Glutamatergic neuron (in vitro differentiated cells): ENCODE results near the gene NUP58. TPM values are rescaled to one million over a fixed set of nuclear protein-coding genes. Genes with fewer than 3 reads are reported as not detected.

ENCODE experiments used
- DNase-seq: peaks from one replicate; pipeline ENCODE4 v3.0.0; 2022
- H3K27ac Mint-ChIP-seq: one replicate; pipeline ENCODE4 v1.8.0; 2020; ENCODE audit warnings: mild to moderate bottlenecking, mixed read lengths, inconsistent platforms; ENCODE audit not compliant: unreplicated experiment
- H3K27me3 Mint-ChIP-seq: one replicate; pipeline ENCODE4 v1.8.0; 2020; ENCODE audit warnings: mild to moderate bottlenecking, moderate library complexity, mixed read lengths, inconsistent platforms; ENCODE audit not compliant: unreplicated experiment
- H3K36me3 Mint-ChIP-seq: one replicate; pipeline ENCODE4 v1.8.0; 2020; ENCODE audit warnings: mild to moderate bottlenecking, mixed read lengths, inconsistent platforms; ENCODE audit not compliant: unreplicated experiment
- H3K4me1 Mint-ChIP-seq: one replicate; pipeline ENCODE4 v1.8.0; 2020; ENCODE audit warnings: mild to moderate bottlenecking, low read depth, mixed read lengths, inconsistent platforms; ENCODE audit not compliant: unreplicated experiment
- H3K4me3 Mint-ChIP-seq: one replicate; pipeline ENCODE4 v1.8.0; 2020; ENCODE audit warnings: mild to moderate bottlenecking, mixed read lengths, inconsistent platforms; ENCODE audit not compliant: unreplicated experiment
- H3K9me3 Mint-ChIP-seq: one replicate; pipeline ENCODE4 v1.8.0; 2020; ENCODE audit warnings: mild to moderate bottlenecking, moderate library complexity, mixed read lengths, inconsistent platforms; ENCODE audit not compliant: unreplicated experiment
- total RNA-seq: library from RNA; stranded (reverse); fragmentation: NEBNext Ultra II Directional; extraction: Animal tissue kit (Norgen Biotek cat#: 25700); gene quantifications from one replicate; pipeline ENCODE4 v1.2.1, GENCODE V29; 2021; ENCODE audit not compliant: unreplicated experiment
- TF ChIP-seq, protein P1 (sequence below): fragments of 200-600 bp; sonication (generic); IDR thresholded peaks from one replicate; pipeline ENCODE4 v1.5.0; 2021; ENCODE audit not compliant: partially characterized antibody, unreplicated experiment

The NUP58 gene
- total RNA-seq, 1 donor from 2014 or later, result 94.1 TPM

GRCh38 chr13:25266706-25267105 is 34.7 kb upstream of the NUP58 start:
- Mint-ChIP-seq H3K27me3 (peaks cover 4% of the 10 kb centered on the region), H3K4me1 (peaks cover 12% of the 10 kb centered on the region), H3K4me3 (no peak overlapping the region), H3K36me3 (no peaks in the 10 kb centered on the region), H3K9me3 (no peaks in the 10 kb centered on the region), H3K27ac (no peak overlapping the region)
- no peak for DNase-seq
- TF ChIP-seq, protein P1, sequence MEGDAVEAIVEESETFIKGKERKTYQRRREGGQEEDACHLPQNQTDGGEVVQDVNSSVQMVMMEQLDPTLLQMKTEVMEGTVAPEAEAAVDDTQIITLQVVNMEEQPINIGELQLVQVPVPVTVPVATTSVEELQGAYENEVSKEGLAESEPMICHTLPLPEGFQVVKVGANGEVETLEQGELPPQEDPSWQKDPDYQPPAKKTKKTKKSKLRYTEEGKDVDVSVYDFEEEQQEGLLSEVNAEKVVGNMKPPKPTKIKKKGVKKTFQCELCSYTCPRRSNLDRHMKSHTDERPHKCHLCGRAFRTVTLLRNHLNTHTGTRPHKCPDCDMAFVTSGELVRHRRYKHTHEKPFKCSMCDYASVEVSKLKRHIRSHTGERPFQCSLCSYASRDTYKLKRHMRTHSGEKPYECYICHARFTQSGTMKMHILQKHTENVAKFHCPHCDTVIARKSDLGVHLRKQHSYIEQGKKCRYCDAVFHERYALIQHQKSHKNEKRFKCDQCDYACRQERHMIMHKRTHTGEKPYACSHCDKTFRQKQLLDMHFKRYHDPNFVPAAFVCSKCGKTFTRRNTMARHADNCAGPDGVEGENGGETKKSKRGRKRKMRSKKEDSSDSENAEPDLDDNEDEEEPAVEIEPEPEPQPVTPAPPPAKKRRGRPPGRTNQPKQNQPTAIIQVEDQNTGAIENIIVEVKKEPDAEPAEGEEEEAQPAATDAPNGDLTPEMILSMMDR, result no peak

DNA sequence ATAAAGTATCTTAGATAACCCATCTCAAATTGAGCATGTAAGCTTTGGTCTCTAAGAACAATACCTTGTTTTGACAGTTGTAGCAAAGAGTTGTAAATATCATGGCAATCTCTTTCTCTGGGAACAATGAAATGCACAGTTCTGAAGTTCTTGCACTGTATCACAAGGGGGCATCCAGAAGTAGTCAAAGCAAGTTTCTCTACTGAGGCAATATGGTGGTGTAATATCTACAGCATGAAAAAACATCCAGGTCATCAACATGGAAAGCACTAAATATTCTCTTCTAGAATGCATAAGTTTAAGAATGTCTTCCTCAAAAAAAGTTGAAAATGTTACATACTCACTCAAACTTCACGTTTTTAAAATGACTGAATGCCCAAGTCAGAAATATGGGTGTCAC is 33.7 kb upstream of the NUP58 start:
- Mint-ChIP-seq H3K36me3 (no peaks in the 10 kb centered on the region), H3K9me3 (no peaks in the 10 kb centered on the region), H3K27ac (peak overlapping the region; percentile 7), H3K27me3 (peaks cover 4% of the 10 kb centered on the region), H3K4me3 (no peak overlapping the region), H3K4me1 (peaks cover 12% of the 10 kb centered on the region)
- DNase-seq, result no peak
- TF ChIP-seq, protein P1, result no peak

- Mint-ChIP-seq H3K4me3 (no peak overlapping the region), H3K9me3 (no peaks in the 10 kb centered on the region), H3K4me1 (peaks cover 12% of the 10 kb centered on the region), H3K27me3 (peaks cover 4% of the 10 kb centered on the region), H3K27ac (no peak overlapping the region), H3K36me3 (no peaks in the 10 kb centered on the region)
- no peak for DNase-seq
- TF ChIP-seq, protein P1, result no peak
These were observed 32.9 kb upstream of the NUP58 start for GRCh38 chr13:25268561-25268960.

- TF ChIP-seq, protein P1, result no peak
- H3K27me3 Mint-ChIP-seq, result no peaks in the 10 kb centered on the region
These were observed 24.7 kb upstream of the NUP58 start for GRCh38 chr13:25276748-25277147.

DNA sequence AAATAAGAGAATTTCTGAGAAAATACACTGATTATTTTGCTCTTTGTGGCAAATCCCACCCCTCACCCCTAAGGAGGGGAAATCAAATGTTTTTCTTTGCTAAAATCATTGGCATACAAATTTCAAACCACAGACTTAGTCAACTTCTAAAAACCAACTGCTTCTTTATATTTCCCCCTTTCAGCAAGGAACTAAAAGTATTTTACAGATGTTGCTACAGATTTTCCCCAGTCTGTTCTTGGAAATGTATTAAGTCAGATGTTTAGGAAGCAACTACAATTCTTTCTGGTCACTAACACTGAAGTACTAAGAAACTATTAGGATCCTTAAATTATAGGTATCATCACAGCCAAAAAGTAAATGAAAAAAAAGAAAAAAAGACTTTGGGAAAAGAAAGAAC is 21.0 kb upstream of the NUP58 start:
- TF ChIP-seq, protein P1, result no peak
- Mint-ChIP-seq H3K9me3 (peaks cover 3% of the 10 kb centered on the region), H3K4me1 (peaks cover 36% of the 10 kb centered on the region), H3K36me3 (no peaks in the 10 kb centered on the region), H3K27me3 (peaks cover 5% of the 10 kb centered on the region), H3K27ac (no peak overlapping the region), H3K4me3 (peak overlapping the region; percentile 67)
- DNase-seq, result no peak

More at GRCh38 chr13:25276748-25277147, 24.7 kb upstream of the NUP58 start:
- DNase-seq, result no peak
- H3K27ac Mint-ChIP-seq, result no peak overlapping the region
- H3K9me3 Mint-ChIP-seq, result peaks cover 3% of the 10 kb centered on the region
- H3K4me1 Mint-ChIP-seq, result peaks cover 18% of the 10 kb centered on the region
- H3K4me3 Mint-ChIP-seq, result no peak overlapping the region
- H3K36me3 Mint-ChIP-seq, result no peaks in the 10 kb centered on the region
